HL-60/S4 (cell line): Measurements from ENCODE around the gene OR10K1.
"Not testable (repeated sequence)": the region's sequence is repeated elsewhere in the genome, so short reads cannot be mapped to it uniquely, and the experiment has no call there.

Experiments used
- in situ Hi-C: fragments of 300-500 bp; cut with MboI; formaldehyde crosslinking; loops from 2 replicates; pipeline ENCODE4 v1.14.3; 2022; ENCODE audit warnings: low sequenced_read_pairs

The OR10K1 gene, protein sequence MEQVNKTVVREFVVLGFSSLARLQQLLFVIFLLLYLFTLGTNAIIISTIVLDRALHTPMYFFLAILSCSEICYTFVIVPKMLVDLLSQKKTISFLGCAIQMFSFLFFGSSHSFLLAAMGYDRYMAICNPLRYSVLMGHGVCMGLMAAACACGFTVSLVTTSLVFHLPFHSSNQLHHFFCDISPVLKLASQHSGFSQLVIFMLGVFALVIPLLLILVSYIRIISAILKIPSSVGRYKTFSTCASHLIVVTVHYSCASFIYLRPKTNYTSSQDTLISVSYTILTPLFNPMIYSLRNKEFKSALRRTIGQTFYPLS

DNA sequence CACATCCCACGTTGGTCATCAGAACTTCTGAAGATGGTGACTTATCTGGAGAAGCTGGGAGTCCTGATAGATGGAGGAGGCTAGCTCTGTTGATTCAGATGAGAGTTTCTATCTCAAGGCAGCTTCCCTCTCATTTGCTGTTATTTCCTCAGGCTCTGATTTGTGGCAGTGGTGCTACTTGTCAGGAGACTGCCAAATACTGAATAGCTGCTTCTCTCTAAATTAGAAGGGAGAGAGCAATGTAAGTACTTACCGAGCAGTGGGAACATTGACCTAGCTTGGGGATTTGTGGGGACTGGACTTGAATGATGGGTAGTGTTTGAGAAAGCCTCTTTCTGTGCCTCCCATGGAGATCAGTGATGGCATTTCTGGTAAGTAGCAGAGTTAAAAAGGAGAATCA lies at the start of gene OR10K1:
Gene OR10K1 (plus strand): TSS at position 301 of the 400 bp plus-strand sequence. CDS start 3,728 bp downstream, outside the sequence.
- in situ Hi-C loops, result no loop called here

DNA sequence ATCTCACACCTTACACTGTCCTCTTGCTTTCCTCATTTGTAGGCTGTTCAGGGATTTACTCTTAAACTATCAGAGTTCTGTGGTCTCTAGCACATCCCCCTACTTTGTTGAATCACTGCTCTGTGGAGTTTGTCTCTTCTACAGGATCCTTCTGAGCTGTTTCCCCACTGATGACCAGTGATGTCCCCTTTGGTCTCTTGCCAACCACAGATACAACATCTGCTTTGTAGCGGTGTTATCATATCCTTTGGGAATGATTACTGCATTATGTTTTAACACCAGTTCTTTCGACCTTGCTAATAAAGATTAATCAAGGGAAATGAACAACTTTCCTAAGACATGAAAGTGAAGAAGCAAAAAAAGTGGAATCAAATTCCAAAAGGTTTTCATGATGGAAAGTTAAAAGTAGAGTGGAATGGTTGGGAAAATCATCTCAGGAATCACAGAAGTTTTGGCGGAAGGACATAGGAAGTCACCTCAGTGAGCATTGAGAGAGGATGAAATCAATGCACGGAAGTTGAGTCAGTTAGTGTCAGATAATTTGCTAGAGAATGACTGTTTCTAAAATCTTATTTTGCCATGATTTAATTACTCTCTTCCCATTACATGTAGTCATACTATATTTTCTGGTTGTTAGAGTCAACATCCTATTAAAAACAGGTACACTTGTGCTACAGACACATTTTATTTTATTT lies 46.8 kb upstream of the OR10K1 start:
- in situ Hi-C loops, result no loop called here

DNA sequence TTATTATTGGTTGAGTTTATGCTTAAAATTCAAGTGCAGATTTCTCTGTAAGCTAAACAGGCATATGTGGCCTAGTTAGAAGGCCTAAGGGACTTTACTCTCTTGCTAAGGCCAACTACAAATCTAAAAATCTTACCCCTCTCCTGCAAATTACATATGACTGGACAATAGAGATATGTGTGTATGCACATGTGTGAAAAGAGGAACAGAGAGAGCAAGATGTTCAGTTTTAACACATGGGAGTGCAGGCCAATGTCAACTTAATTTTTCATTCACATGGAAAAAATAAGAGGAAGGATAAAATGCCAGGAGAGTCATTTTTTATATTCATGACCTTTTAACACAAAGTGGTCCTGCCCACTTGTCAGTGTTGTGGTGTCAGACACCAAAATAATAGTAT lies 44.0 kb upstream of the OR10K1 start:
- in situ Hi-C loops, result no loop called here

DNA sequence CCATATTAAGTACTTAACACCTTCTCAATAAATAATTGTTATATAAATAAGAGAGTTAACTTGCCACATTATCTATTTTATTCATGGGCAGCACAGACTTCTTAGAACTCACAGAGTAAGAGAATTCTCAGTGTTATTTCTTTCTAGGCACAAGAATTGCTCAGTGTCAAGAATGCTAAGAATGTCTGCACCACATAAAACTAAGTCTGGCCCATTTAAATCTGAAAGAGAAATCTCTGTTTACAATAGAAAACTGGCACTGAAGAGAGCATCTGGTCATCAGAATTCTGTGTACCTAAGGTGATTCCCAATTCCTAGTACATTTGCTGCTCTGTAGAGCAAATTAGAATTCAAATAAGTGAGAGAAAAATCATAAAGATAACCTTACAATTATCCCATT lies 39.4 kb upstream of the OR10K1 start:
- in situ Hi-C loops, result no loop called here

DNA sequence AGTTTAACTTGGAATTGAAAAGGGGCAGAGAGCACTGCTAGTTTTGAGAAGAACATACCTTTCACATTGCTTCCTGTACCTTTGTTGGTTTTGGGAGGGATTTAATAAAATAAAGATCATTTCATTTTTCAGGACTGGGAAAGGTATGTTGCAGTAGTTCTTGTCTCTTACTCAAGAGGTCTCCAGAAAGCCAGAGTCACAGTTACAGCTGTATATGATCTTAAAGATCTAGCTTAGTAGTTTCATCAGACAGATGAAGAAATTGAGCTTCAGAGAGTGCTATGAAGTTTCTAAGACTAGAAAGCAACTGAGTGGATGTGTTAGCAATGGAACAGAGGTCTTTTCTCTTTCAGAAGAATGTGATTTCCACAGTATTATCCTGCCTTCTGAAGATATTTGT lies 36.6 kb upstream of the OR10K1 start:
- in situ Hi-C loops, result no loop called here

DNA sequence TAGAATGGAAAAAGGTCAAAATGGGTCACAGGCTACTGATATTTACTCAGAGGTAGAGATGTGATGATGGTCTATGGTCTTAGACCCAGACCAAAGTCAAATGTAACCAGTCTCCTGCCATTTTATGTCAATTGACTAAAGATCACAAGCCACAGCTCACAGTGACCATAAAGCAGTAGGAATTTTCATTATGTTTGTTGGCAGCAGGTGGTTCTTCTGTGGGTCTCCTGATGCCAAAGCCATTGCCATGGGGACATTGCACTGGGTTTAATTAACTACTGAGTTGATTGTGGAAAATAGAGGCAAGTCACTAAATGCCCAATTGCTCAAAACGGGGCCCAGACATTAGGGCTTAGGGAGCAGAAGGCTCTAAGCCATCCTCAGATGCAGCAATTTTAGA lies 35.5 kb upstream of the OR10K1 start, which contains the start of gene OR10K2:
Gene OR10K2 (minus strand): TSS at position 101 of the 400 bp plus-strand sequence. CDS start 5,371 bp downstream, outside the sequence.
- in situ Hi-C loops, result no loop called here

DNA sequence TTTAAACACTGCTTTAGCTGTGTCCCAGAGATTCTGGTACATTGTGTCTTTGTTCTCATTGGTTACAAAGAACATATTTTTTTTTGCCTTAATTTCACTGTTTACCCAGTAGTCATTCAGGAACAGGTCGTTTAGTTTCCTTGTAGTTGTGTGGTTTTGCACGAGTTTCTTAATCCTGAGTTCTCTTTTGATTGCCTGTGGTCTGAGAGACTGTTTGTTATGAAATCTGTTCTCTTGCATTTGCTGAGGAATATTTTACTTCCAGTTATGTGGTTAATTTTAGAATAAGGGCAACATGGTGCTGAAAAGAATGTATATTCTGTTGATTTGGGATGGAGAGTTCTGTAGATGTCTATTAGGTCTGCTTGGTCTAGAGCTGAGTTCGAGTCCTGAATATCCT lies 31.5 kb upstream of the OR10K1 start:
- in situ Hi-C loops, result not testable (repeated sequence)

DNA sequence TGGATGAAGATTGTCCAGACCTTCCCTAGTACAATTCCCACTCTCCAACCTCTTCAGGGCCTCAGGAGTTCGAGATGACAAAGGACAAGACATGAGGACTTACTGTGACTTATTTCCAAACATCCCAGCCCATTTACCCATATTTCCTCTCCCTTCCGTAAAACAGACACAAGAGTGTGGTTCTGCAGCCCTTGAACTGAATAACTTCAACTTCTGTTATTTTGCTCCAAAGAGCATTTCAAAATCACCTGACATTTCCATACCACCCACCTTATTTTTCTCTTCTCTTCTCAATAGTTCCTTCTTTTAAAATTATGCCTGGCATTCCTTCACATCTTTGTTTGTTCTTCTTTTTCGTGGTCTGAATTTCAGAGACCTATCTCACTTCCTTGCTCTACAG lies 26.9 kb upstream of the OR10K1 start:
- in situ Hi-C loops, result no loop called here

DNA sequence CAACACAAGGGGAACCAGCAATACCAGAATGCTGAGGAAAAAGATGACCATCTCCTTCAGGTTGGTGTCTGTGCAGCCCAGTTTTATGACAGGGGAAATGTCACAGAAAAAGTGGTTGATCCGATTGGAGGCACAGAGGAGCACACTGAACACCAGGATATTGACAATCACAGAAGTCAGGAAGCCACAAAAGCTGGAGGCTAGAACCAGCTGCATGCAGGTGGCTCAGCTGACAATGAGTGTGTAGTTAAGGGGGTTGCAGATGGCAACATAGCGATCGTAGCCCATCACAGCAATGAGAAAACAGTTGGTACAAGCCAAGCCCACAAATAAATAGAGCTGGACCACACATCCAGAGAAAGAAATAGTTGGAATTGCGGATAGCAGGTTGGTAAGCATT lies 16.3 kb upstream of the OR10K1 start:
- in situ Hi-C loops, result no loop called here

DNA sequence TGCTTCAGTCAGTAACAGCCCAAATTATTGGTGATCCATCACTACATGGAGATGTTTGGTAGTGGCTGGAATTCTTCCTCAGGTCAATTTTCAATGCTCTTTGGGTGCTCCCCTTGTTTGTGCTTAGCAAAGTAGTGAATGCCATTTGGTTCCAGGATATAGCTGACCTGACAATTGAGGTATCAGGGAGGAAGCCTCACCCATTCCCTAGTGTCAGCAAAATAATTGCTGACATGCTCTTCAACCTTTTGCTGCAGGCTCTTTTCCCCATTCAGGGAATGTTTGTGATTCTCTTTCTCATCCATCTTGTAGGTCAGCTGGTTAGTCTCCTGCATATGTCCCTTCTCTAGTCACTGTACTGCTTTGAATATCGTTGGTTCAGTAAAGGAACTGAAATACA lies 7.1 kb upstream of the OR10K1 start:
- in situ Hi-C loops, result no loop called here

DNA sequence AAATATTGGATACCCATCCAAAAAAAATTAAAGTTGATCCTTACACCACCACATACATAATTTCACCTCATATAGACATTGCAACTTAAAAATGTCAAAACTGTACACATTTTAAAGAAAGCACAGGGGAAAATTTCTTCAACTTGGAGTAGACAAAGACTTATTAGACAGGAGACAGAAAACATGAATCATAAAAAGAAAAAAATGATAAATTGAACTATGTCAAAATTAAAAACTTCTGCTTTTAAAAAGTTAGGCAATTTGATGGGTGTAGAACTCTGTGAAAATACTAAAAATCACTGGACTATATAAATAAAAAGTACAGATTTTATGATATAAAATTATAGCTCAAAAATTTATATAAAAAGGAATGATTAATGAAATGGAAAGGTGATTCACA lies 4.4 kb upstream of the OR10K1 start:
- in situ Hi-C loops, result no loop called here

DNA sequence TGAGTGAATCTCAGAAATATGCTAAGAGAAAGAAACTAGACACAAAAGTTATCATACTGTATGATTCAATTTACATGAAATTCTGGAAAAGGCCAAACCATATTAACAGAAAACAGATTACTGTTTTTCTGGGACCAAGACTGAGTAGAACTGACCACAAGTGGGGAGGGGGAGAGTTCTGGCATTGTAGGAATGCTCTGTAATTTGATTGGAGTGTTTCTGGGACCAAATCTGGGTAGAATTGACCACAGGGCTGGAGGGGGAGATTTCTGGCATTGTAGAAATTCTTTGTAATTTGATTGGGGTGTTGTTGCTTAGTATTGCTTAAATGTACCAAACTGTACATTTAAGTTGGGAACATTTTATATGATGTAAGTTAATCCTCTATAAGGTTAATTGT lies 3.4 kb upstream of the OR10K1 start:
- in situ Hi-C loops, result no loop called here

DNA sequence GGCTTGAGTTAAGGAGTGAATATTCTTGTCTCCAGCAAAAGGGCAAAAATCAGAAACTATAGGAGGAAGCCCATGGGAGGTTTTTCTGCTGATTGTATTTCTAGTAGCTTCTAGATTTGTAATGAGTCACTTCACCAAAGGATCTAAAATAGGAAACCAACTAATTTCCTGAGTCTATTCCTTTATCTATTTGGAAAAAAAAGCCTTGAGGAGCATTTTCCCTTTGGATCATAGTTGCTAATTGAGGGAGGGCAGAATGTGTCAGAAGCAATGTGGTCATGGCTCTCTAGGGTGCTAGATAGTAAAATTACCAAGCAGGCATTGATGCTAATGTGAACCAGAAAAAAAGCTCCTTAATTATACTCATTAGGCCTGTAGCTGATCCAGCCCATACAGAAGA lies 10.3 kb downstream of the OR10K1 start, which contains the start of gene OR10R2:
Gene OR10R2 (plus strand): TSS at position 301 of the 400 bp plus-strand sequence. CDS start 106 bp downstream, outside the sequence.
- in situ Hi-C loops, result no loop called here

DNA sequence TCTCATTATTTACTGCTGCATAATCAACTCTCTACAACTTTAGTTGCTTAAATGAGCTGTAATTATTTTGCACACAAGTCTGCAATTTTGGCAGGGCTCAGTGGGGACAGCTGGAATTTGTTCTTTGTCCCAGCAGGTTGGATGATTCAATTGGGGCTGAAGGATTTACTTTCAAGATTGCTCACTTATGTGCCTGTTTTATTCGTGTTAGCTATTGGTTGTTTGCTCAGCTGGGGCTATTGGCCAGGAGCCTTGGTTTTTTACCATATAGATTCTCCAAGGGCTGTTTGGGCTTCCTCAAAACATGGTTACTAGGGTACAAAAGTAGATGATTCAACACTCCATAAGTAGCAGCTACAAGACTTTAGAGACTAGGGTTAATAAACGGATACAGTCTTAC lies 23.8 kb downstream of the OR10K1 start:
- in situ Hi-C loops, result loop anchor here (25.0 kb wide), 1 partner anchor 498 kb away; the partner anchor contains the start of gene KIRREL1

DNA sequence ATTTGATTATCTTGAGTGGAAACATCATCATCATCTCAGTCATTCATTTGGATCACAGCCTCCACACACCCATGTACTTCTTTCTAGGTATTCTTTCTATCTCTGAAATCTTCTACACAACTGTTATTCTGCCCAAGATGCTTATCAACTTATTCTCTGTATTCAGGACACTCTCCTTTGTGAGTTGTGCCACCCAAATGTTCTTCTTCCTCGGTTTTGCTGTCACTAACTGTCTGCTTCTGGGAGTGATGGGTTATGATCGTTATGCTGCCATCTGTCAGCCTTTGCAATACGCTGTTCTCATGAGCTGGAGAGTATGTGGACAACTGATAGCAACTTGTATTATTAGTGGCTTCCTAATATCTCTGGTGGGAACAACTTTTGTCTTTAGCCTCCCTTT lies 29.7 kb downstream of the OR10K1 start:
- in situ Hi-C loops, result loop anchor here (25.0 kb wide), 1 partner anchor 504 kb away; the partner anchor contains the start of gene KIRREL1

DNA sequence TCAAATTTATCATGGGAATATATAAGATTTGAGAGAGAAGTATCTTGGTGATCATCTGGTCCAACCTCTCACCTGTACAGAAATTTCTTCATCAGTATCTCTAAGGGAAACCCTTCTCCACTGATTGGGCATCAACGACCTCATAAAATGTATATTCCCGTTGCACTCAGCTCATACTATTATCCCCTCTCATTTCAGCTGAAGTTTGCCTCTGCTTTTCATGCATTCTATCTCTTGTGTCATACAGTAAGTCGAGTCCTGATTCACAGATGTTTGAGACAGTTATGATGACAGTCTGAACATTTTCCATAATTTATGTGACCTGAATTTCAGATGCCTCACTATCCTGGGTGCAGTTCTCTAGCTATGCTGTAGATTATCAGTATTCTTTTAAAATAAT lies 31.4 kb downstream of the OR10K1 start:
- in situ Hi-C loops, result loop anchor here (25.0 kb wide), 1 partner anchor 506 kb away; the partner anchor contains the start of gene KIRREL1

DNA sequence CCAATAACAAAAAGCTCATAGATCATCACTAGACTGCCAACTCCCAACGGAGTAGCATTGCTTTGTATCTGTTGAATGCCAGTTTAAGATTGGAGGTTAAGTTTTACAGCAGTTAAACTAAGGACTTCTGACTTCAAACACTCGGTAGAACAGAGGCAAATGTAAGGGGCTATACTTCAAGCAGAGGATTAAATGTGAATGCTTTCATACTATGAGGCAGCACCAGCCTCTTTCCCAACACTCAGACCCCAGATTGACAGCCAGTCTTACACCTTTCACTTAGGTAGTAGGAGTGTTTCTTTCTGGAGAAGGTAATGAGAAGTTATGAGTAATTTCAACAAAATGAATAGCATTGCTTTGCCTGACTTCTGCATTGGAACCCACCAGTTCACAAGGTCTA lies 33.2 kb downstream of the OR10K1 start:
- in situ Hi-C loops, result loop anchor here (25.0 kb wide), 1 partner anchor 507 kb away; the partner anchor contains the start of gene KIRREL1

DNA sequence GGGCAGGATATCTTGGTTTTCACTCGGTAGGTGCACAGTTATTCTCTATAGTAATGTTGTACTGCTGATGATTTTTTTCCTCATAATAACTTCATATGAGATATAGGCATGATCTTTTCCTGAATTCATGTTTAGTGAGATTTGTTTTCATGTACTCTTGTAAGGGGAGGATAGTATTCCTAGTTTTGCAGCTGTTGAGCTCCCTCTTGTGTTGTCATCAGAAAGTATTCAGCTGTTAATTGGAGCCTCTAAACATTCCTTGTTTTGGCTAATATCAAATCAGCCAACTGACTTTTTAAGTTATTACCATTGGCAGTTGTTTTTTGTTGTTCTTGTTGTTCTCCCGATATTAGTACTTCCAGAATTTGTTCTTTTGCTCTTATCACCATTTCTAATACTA lies 34.7 kb downstream of the OR10K1 start:
- in situ Hi-C loops, result loop anchor here (25.0 kb wide), 1 partner anchor 509 kb away; the partner anchor contains the start of gene KIRREL1

DNA sequence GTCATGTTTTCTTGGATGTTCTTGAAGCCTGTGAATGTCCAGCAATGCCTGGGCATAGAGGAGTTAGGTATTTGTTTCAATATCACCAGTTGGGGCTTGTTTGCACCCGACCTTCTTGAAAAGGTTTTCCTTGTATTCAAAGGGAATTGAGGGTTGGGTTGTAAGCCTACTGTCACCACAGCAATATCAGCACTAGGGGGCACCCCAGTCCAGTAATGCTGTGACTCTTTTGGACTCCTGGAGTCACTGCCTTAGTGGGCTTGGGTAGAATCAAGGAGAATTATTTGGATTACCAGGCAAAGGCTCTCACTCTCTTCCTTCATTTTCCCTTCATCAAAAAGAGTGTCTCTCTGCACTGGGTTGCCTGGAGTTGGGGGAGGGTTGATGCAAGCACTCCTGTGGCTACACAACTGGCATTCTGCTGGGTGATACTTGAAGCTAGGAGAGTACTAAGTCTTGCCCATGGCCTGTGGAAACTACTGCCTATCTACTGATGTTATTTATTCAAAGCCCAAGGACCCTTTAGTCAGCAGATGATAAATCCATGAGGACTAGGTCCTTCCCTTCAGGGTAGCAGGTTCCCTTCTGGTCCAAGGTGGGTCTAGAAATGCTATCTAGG lies 44.8 kb downstream of the OR10K1 start:
- in situ Hi-C loops, result no loop called here

DNA sequence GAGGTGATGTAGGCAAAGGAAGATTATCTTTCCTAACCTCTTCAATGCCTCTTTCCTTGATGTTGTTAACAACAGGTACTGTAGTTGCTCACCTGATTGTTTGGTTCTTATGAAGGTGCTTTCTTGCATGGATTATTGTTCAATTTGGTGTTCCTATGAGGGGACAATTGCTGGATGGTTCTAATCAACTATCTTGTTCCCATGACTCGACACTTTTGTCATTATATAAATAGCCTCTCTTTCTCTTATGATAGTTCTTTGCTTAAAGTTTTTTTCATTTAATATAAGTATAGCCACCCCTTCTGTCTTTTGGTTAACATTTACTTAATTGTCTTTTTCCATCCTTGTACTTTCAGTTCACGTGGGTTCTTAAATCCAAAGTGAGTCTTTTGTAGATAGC lies 45.9 kb downstream of the OR10K1 start:
- in situ Hi-C loops, result no loop called here

DNA sequence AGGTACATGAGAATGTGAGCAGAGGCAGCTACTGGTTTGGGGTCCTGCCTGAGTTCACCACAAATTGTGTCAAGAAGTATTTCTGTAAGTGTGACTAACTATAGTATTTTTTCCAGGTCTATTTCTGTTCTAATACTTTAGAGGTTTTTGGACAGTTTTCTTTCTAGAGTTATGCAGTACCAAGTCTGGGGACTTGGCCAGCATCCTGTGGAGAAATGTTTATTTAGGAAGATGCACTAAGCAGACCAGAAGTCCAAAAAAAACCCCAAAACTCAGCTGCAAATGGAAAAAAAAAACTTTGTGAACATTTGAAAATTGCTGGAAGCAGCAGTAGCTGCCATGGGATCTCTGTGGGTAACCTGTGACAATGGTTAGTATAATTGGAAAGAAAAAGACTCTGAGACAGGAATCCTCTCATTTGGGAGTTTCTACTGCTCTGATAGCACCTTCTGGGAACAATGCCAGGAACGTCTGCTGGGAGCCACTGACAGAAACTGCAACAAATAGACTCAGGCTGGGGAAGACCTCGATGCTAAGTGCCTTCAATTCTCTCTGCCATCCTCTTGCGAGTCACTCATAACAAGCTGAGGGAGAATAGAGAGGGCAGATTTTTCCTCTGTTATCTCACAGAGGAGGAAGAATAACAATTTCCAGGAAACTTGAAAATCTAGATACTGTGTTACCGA lies 48.0 kb downstream of the OR10K1 start:
- in situ Hi-C loops, result loop anchor here (10.0 kb wide), 1 partner anchor 485 kb away; no protein-coding TSS in a partner anchor
